Retinal pigment epithelial cell (primary cell): ENCODE results near the gene AHCYL1.
"Not testable (repeated sequence)": the region's sequence is repeated elsewhere in the genome, so short reads cannot be mapped to it uniquely, and the experiment has no call there.

Experiments used
- DNase-seq: peaks from one replicate; pipeline ENCODE4 v3.0.0-alpha.2; 2010; ENCODE audit warnings: low read depth
- H3K4me3 ChIP-seq: 2 replicates; pipeline ENCODE4 v1.5.1; 2011; ENCODE audit warnings: mild to moderate bottlenecking, low read length, control low read depth, moderate library complexity
- CTCF ChIP-seq: conservative IDR thresholded peaks from 2 replicates; pipeline ENCODE4 v1.5.1; 2011; ENCODE audit warnings: low read depth, low read length, control low read depth, inconsistent platforms

AHCYL1 gene

GRCh38 chr1:109947582-109948284 lies 36.8 kb upstream of the AHCYL1 start:
- H3K4me3 ChIP-seq = no peak overlapping the region
- no peak for DNase-seq
- no peak for TF ChIP-seq CTCF

- H3K4me3 ChIP-seq = no peak overlapping the region
- no peak for DNase-seq
- no peak for TF ChIP-seq CTCF
These were observed 36.3 kb upstream of the AHCYL1 start for GRCh38 chr1:109948285-109948630.

- TF ChIP-seq CTCF = no peak
- no peak overlapping the region for H3K4me3 ChIP-seq
- DNase-seq = no peak
These were observed 34.5 kb upstream of the AHCYL1 start for GRCh38 chr1:109950038-109950437.

- no peak overlapping the region for H3K4me3 ChIP-seq
- no peak for TF ChIP-seq CTCF
- DNase-seq = no peak
These were observed 34.1 kb upstream of the AHCYL1 start for GRCh38 chr1:109950509-109950908.

GRCh38 chr1:109951501-109951900 lies 33.1 kb upstream of the AHCYL1 start:
- not testable (repeated sequence) for DNase-seq, H3K4me3 ChIP-seq

- DNase-seq = no peak
- no peak for TF ChIP-seq CTCF
- H3K4me3 ChIP-seq = no peak overlapping the region
These were observed 30.5 kb upstream of the AHCYL1 start for GRCh38 chr1:109954041-109954512.

GRCh38 chr1:109959632-109959973 lies 25.0 kb upstream of the AHCYL1 start:
- H3K4me3 ChIP-seq = no peak overlapping the region
- DNase-seq = no peak
- TF ChIP-seq CTCF = no peak
